ENCODE results near the gene PRPF39.

Gene PRPF39

DNA sequence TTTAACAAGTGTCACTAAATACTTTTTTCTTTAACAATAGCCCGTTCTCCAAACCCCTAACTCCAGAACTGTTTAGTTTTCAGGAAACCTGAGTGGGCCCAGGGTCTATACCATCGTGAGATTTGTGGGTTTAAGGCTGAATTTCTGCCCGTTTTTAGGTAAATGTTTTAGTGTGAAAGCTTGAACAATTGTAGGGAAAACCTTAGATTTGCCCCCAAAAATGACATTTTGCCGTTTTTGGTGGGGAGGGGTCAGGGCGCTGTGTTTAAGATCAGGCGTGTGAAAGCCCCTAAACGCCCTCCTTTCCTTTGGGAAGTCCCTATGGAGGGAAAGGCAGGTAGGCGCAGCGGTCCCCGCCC, 320 bp upstream of the PRPF39 start:
- DNase-seq = no peak

GRCh38 chr14:45084946-45085346, 1.0 kb downstream of the PRPF39 start:
- no peak for DNase-seq

- no peak for DNase-seq
Observed at GRCh38 chr14:45089813-45090212, 5.9 kb downstream of the PRPF39 start.

- no peak for DNase-seq
Observed at GRCh38 chr14:45091710-45092109, 7.8 kb downstream of the PRPF39 start.

GRCh38 chr14:45094275-45094674, 10.4 kb downstream of the PRPF39 start:
- DNase-seq = no peak

DNA sequence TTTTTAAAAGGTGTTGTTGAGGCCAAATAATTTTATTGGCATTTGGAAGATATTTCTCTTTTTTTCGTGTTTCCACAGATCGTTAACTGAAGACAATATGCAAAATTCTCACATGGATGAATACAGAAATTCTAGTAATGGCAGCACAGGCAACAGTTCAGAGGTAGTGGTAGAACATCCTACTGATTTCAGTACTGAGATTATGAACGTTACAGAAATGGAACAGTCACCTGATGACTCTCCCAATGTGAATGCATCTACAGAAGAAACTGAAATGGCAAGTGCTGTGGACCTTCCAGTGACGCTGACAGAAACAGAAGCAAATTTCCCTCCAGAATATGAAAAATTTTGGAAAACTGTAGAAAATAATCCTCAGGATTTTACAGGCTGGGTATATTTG, 11.2 kb downstream of the PRPF39 start:
- no peak for DNase-seq

GRCh38 chr14:45096218-45096617, 12.3 kb downstream of the PRPF39 start:
- no peak for DNase-seq

GRCh38 chr14:45103806-45104205, 19.9 kb downstream of the PRPF39 start:
- no peak for DNase-seq

DNA sequence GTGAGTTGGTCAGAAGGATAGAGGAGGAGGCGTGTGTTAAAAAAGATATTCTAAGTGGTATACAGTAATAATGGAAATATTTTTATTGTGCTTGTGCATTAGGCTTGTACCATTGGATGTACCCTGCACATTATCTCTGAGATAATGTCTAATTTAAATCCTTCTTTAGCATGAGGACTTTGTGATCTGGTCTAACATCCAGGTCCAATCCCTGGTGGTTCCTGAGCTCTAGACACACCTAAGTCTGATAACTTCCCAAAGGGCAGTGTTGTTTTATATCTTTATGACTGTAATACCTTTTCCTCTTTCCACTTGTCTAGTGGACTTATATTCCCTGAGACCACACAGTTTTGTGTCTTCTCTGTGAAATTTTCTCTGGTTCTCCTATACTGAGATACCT, 20.6 kb downstream of the PRPF39 start:
- no peak for DNase-seq

- no peak for DNase-seq
Observed at GRCh38 chr14:45112896-45113781, 29.2 kb downstream of the PRPF39 start.

GRCh38 chr14:45114327-45114726, 30.4 kb downstream of the PRPF39 start:
- no peak for DNase-seq

DNA sequence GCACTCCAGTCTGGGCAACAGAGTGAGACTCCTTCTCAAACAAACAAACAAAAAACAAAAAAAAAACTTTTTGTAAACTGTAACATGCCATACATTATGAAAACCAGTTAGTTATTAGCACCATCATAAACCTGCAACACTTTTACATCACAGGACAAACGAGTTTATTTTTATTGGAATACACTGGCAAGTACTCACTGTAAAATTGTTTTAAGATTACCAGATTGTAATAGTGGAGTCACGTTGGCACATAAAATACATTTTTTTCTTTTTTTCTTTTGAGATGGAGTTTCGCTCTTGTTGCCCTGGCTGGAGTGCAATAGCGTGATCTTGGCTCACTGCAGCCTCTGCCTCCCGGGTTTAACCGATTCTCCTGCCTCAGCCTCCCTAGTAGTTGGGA, 34.7 kb downstream of the PRPF39 start:
- no peak for DNase-seq

DNA sequence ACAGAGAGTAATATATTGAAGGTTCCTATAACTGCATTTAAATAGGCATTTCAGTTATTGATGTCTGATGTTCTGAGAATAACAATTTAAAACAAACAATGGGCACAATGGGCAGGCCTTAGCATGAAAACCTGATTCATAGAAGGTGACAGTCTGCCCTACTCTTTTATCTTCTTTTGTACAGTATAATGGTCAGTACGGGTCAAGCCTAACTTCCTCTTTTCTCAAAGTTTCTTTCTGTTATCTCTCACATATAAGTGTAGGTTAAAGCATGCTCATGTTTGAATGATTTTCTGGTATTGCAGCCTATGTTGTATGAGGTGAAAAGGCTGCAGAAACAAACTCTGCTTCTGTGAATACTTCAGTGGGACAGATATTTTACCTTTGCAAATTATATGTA, 36.2 kb downstream of the PRPF39 start:
- no peak for DNase-seq

DNA sequence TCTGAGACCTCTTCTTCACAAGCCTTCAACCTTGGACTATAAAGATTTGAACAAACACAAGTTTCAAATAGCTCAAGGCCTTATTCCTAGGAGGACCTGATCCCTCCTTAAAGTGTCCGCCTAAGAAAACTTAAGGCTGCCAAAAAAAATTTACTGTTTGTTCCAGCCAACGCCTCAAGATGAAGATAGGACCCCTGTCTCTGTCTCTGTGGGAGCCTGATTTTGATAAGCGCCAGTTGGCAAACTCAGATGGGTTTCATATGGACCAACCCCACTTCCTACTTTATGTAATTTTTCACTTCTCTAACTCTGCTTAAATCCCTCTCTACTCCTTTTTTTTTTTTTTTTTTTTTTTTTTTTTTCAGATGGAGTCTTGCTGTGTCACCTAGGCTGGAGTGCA, 39.4 kb downstream of the PRPF39 start:
- no peak for DNase-seq

GRCh38 chr14:45125754-45126153, 41.8 kb downstream of the PRPF39 start:
- DNase-seq = no peak

- no peak for DNase-seq
Observed at GRCh38 chr14:45128963-45129629, 45.2 kb downstream of the PRPF39 start.

- no peak for DNase-seq
Observed at GRCh38 chr14:45133683-45134050, 49.8 kb downstream of the PRPF39 start.

- DNase-seq = peak; percentile 88
Observed at GRCh38 chr14:45134051-45134958, 50.4 kb downstream of the PRPF39 start, which contains the start of gene FKBP3. Gene FKBP3 (minus strand): TSS chr14:45134481. CDS start chr14:45134456, 25 bp downstream.

- DNase-seq = no peak
Observed at GRCh38 chr14:45135156-45135555, 51.2 kb downstream of the PRPF39 start.

DNA sequence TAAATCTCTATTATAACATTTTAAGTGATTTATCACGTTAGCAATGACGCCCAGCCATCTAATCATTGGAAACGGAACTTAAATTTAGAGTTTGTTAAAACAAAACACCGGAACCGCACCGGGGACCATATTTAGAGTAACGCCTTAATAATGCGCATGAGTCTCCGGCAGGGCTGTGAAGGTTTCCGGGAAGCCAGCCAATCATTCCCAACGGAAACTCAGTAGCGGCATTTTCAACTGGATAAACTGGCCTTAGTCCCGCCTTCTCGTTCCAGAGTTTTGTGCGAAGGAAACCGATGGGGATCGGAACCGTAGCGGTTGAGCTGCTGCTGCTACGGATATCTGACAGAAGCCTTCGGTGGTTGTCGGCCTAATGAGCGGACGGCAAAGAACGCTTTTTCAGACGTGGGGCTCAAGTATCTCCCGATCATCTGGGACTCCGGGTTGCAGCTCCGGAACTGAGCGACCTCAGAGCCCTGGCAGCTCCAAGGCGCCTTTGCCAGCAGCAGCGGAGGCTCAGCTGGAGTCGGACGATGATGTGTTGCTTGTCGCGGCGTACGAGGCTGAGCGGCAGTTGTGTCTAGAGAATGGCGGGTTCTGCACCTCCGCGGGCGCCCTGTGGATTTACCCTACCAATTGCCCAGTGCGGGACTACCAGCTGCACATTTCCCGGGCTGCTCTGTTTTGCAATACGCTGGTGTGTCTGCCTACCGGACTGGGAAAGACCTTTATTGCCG, 51.9 kb downstream of the PRPF39 start, which contains the start of gene FANCM:
TSS of gene FANCM (plus strand) at position 272 of the 737 bp plus-strand sequence. CDS start at position 374, 102 bp downstream.
- DNase-seq = peak; percentile 68

DNA sequence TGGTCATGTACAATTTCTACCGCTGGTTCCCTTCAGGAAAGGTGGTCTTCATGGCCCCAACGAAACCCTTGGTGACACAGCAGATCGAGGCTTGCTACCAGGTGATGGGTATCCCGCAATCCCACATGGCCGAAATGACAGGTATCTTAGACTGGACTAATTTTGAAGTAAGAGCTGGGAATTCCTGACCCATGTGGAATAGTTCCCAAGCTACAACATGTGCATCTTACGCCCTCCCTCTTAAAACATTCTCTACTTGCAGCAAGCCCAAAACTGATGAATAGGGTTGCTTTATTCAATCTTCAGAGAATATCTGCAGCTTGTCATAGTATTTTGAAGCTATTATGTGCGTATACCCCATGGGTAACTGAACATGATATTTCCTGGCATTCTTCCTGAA, 52.5 kb downstream of the PRPF39 start:
- no peak for DNase-seq

- no peak for DNase-seq
Observed at GRCh38 chr14:45140661-45141187, 56.8 kb downstream of the PRPF39 start.

Measured in SIG-M5 (cell line).